ENCODE data around the gene HS3ST4. TPM values are rescaled to one million over a fixed set of nuclear protein-coding genes. Genes with fewer than 3 reads are reported as not detected.

HS3ST4 gene
- total and polyA plus RNA-seq, 2 of the 8 experiments (the other 6 are each of a cell fraction or from before 2014, with no cell fraction given): 1.9 to 3.3 TPM

GRCh38 chr16:26111900-26112299 lies 420.1 kb downstream of the HS3ST4 start:
- H2BK5ac ChIP-seq (ENCODE audit: low read depth, low read length): no peak overlapping the region
- no peak overlapping the region for H2BK20ac ChIP-seq (ENCODE audit: low read length)
- no peak overlapping the region for H2BK120ac ChIP-seq (replicated peaks; ENCODE audit: low read depth, low read length)
- ChIA-PET CTCF (ENCODE audit: partially characterized antibody) (interaction anchor here (0.6 to 1.3 kb wide), 12 partner anchors 10 to 1545 kb away, joined by 3 to 5 read pairs (median 3); no protein-coding TSS in a partner anchor), POLR2A (ENCODE audit: partially characterized antibody) (no interaction called here)
- no peak overlapping the region for H2BK15ac ChIP-seq (ENCODE audit: low read length)
- FAIRE-seq: no peak
- no peak overlapping the region for H4K8ac ChIP-seq (ENCODE audit: extremely low read depth, insufficient read depth, low read length)
- no peaks in the 10 kb centered on the region for H3K27me3 ChIP-seq (replicated peaks in 1 of 4; ENCODE audit: control insufficient read depth in 3 of 4, extremely low read depth in 1 of 4, insufficient read depth in 3 of 4, low read length in 3 of 4)
- H4K91ac ChIP-seq (replicated peaks; ENCODE audit: insufficient read length, low read length): no peak overlapping the region
- H3K14ac ChIP-seq (ENCODE audit: insufficient read length): no peak overlapping the region
- H3K23ac ChIP-seq (ENCODE audit: insufficient read length): no peak overlapping the region
- H3K18ac ChIP-seq (ENCODE audit: extremely low read depth, low read length): no peak overlapping the region
- no peak overlapping the region for H2AK5ac ChIP-seq (ENCODE audit: low read depth, low read length)
- no peak overlapping the region for H3K4ac ChIP-seq (replicated peaks; ENCODE audit: insufficient read length, low read depth, low read length)
- no peaks in the 10 kb centered on the region; the same call in 1 of the 2 replicates for H3K23me2 ChIP-seq (ENCODE audit: low read depth, low read length)
- H3K79me1 ChIP-seq (ENCODE audit: low read depth, low read length): no peaks in the 10 kb centered on the region
- no peak overlapping the region for H3K9ac ChIP-seq (replicated peaks in 1 of 4; ENCODE audit: extremely low read depth in 1 of 4, low read depth in 3 of 4, low read length in 3 of 4)
- no peak overlapping the region for H2AFZ ChIP-seq (ENCODE audit: low read length)
- H3K79me2 ChIP-seq (ENCODE audit: control insufficient read depth in 1 of 2, insufficient read depth in 2 of 2, low read length in 2 of 2): no peaks in the 10 kb centered on the region
- H3K4me1 ChIP-seq (replicated peaks in 1 of 4; ENCODE audit: control insufficient read depth in 3 of 4, insufficient read depth in 4 of 4, low read length in 3 of 4): no peaks in the 10 kb centered on the region
- no peak overlapping the region for H2BK12ac ChIP-seq (ENCODE audit: low read depth, low read length)
- no peak overlapping the region for H3K27ac ChIP-seq (ENCODE audit: low read depth, low read length)
- no peaks in the 10 kb centered on the region for H3K36me3 ChIP-seq (ENCODE audit: control insufficient read depth in 2 of 4, insufficient read depth in 4 of 4, low read length in 3 of 4)
- no peak overlapping the region for H3K4me2 ChIP-seq (ENCODE audit: insufficient read depth in 1 of 2, low read depth in 2 of 2, low read length in 2 of 2)
- no peak overlapping the region for H4K5ac ChIP-seq (ENCODE audit: insufficient read length, low read depth, low read length)
- no peak for DNase-seq (ENCODE audit: low read depth in 1 of 2, low spot score in 2 of 2)
- no peaks in the 10 kb centered on the region for H3K9me3 ChIP-seq (ENCODE audit: insufficient read depth in 2 of 2, low read depth in 1 of 2, low read length in 1 of 2)
- WGBS, 2 experiments (ENCODE audit: extremely low coverage in 1 of 2, insufficient coverage in 1 of 2, insufficient read length in 1 of 2, insufficient replicate concordance in 2 of 2, low coverage in 1 of 2, low lambda C conversion rate in 2 of 2, missing lambda C conversion rate in 1 of 2): 65% methylated on average over 5 of the region's 5 CpGs; no CpG with 5 or more reads in 1 of the 2 experiments
- H3K4me3 ChIP-seq (ENCODE audit: extremely low read depth in 1 of 4, insufficient read depth in 2 of 4, low read depth in 3 of 4, low read length in 4 of 4): no peak overlapping the region
- no peak overlapping the region for H3K56ac ChIP-seq (replicated peaks; ENCODE audit: insufficient read length, low read depth, low read length)
- no peaks in the 10 kb centered on the region for H4K20me1 ChIP-seq (replicated peaks in 1 of 2; ENCODE audit: control insufficient read depth in 1 of 2, insufficient read depth in 2 of 2, low read length in 2 of 2)
- TF ChIP-seq MAX (IDR thresholded peaks at IDR 0.05) (no peak), KDM5A (IDR thresholded peaks at IDR 0.05; ENCODE audit: low read length) (no peak), SIN3A (conservative IDR thresholded peaks at IDR 0.05 in 1 of 2, IDR thresholded peaks at IDR 0.05 in 1 of 2; ENCODE audit: low read depth in 1 of 2, low read length in 2 of 2) (no peak), RAD21 (IDR thresholded peaks at IDR 0.05 in 1 of 2, conservative IDR thresholded peaks at IDR 0.05 in 1 of 2; ENCODE audit: low read depth in 2 of 2, low read length in 2 of 2) (peak; percentile 37 to 58; a peak in 3 of 4 replicates), SP4 (IDR thresholded peaks at IDR 0.05; ENCODE audit: low read length) (no peak), TAF1 (IDR thresholded peaks at IDR 0.05; ENCODE audit: low read depth, low read length) (no peak), CTCF (IDR thresholded peaks at IDR 0.05; ENCODE audit: control extremely low read depth in 1 of 3, insufficient read depth in 1 of 3, low read depth in 1 of 3, low read length in 3 of 3) (peak in 1 of 3 experiments; percentile 14; a peak in 1 of 4 replicates), NANOG (IDR thresholded peaks at IDR 0.05; ENCODE audit: insufficient read depth, low read depth, low read length, poor library complexity, severe bottlenecking) (no peak), EGR1 (IDR thresholded peaks at IDR 0.05; ENCODE audit: borderline replicate concordance, low read depth, low read length) (no peak)
- TF ChIP-seq, protein P1, sequence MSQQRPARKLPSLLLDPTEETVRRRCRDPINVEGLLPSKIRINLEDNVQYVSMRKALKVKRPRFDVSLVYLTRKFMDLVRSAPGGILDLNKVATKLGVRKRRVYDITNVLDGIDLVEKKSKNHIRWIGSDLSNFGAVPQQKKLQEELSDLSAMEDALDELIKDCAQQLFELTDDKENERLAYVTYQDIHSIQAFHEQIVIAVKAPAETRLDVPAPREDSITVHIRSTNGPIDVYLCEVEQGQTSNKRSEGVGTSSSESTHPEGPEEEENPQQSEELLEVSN (IDR thresholded peaks at IDR 0.05): no peak
